HFF-Myc (cell line): ENCODE measurements around the gene IRF7.

Source experiments
- DNase-seq: peaks from one replicate; pipeline ENCODE4 v3.0.0-alpha.2; 2011; ENCODE audit warnings: low read depth; ENCODE audit errors: extremely low read depth
- H3K4me3 ChIP-seq: replicated peaks from 2 replicates; pipeline ENCODE4 v1.5.1; 2011; ENCODE audit warnings: low read depth, mild to moderate bottlenecking, control low read depth, low read length
- CTCF ChIP-seq: IDR thresholded peaks from 2 replicates; pipeline ENCODE4 v1.5.1; 2012; ENCODE audit warnings: mild to moderate bottlenecking, low read depth, low read length, control low read depth; ENCODE audit errors: missing control alignments

IRF7 gene

DNA sequence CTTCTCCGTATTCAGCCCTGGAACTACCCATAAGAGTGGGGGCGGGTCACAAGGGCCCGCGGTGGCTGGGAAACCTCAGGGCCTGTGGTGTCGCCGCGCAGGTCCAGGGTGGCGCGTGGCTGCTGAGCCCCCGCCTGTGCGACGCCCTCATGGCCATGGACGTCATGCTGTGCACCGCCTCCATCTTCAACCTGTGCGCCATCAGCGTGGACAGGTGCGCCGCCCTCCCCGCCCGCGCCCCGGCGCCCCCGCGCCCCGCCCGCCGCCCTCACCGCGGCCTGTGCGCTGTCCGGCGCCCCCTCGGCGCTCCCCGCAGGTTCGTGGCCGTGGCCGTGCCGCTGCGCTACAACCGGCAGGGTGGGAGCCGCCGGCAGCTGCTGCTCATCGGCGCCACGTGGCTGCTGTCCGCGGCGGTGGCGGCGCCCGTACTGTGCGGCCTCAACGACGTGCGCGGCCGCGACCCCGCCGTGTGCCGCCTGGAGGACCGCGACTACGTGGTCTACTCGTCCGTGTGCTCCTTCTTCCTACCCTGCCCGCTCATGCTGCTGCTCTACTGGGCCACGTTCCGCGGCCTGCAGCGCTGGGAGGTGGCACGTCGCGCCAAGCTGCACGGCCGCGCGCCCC lies 23.7 kb upstream of the IRF7 start:
- no peak for TF ChIP-seq CTCF
- H3K4me3 ChIP-seq: no peak overlapping the region
- DNase-seq: no peak

GRCh38 chr11:638631-639331 lies 23.0 kb upstream of the IRF7 start:
- no peak overlapping the region for H3K4me3 ChIP-seq
- no peak for TF ChIP-seq CTCF
- DNase-seq: no peak

DNA sequence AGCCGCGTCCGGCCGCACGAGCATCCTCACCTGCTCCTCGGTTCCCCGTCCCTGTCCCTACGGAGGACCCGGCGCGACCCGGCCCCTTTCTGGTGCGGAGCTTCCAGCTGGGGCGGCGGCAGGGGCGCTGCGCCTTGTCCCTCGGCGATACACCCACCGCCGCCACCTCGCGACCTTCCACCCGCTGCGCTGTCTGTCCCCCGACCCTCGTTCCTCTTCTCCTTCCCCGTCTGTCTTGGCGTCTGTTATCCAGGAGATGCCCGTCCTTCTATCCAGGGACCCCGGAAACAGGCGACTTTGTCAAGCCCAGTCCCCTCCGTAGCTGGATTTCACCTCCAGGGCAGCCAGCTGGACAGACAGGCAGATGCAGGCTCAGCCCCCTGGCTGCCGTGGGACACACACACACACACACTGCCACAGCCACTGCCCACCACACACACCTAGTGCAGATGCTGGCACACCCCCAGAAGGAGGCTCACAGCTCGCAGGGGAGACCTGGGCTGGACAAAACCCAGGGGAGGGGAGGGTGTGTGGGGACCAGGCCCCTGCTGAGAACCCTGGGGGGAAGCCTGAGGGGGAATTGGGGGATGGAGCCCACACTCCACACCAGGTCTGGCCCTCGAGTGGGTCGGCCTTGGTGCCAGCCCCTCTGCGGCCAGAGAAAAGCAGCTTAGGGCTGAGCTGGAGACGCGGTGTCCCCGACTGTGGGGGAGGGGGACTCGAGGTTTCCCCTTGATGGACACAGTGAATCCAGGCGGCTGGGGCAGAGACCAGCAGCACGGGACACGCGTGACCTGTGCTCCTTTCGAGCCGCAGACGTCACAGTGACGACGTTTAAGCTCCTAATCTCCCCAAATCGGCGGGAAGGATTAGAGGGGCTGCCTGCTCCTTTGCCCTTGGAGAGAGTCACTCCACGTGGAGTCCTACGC lies 22.1 kb upstream of the IRF7 start:
- no peak for TF ChIP-seq CTCF
- no peak overlapping the region for H3K4me3 ChIP-seq
- no peak for DNase-seq

- H3K4me3 ChIP-seq: no peak overlapping the region
- DNase-seq: no peak
These were observed 21.5 kb upstream of the IRF7 start for GRCh38 chr11:637333-637592.

DNA sequence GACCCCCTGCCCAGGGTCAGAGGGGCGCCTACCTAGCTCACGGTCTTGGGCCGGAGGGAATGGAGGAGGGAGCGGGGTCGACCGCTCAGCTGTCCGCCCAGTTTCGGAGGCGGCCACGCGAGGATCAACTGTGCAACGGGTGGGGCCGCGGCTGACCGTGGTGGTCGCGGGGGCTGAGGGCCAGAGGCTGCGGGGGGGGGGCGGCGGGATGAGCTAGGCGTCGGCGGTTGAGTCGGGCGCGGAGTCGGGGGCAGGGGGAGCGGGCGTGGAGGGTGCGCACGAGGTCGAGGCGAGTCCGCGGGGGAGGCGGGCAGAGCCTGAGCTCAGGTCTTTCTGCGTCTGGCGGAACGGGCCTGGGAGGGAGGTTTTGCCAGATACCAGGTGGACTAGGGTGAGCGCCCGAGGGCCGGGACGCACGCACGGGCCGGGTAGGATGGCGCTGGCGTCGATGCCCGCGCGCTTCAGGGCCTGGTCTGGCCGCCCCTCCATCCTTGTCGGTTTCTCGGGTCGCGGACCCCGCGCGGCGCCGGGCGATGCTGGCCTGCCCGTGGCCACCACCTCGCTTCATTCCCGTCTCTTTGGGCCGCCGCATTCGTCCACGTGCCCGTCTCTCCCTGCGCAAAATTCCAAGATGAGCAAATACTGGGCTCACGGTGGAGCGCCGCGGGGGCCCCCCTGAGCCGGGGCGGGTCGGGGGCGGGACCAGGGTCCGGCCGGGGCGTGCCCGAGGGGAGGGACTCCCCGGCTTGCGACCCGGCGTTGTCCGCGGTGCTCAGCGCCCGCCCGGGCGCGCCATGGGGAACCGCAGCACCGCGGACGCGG lies 21.0 kb upstream of the IRF7 start, which contains the start of gene DRD4:
TSS of gene DRD4 (plus strand) at position 759 of the 822 bp plus-strand sequence. CDS start at position 795, 36 bp downstream.
- H3K4me3 ChIP-seq: no peak within 1 kb of the TSS
- no peak for TF ChIP-seq CTCF
- no peak for DNase-seq

More at GRCh38 chr11:637333-637592, 21.5 kb upstream of the IRF7 start:
- no peak for TF ChIP-seq CTCF

- no peak for DNase-seq
- TF ChIP-seq CTCF: no peak
These were observed 20.3 kb upstream of the IRF7 start for GRCh38 chr11:635945-636510.

More at GRCh38 chr11:635945-636510, 20.3 kb upstream of the IRF7 start:
- H3K4me3 ChIP-seq: no peak overlapping the region
